Subcutaneous abdominal adipose tissue (tissue), 5 donors: Measurements from ENCODE around the gene FSTL3.

Experiments used
- H3K27ac ChIP-seq: one replicate; pipeline ENCODE4 v1.7.0; 2013; ENCODE audit warnings: low read depth, mild to moderate bottlenecking, inconsistent platforms, low read length, moderate library complexity
- H3K27me3 ChIP-seq, 5 donors: one replicate each; pipeline ENCODE4 v1.7.0; 2013; ENCODE audit warnings: low read length in 5 of 5, inconsistent platforms in 1 of 5; ENCODE audit not compliant: control insufficient read depth in 5 of 5, insufficient read depth in 4 of 5
- H3K36me3 ChIP-seq, 5 donors: one replicate each; pipeline ENCODE4 v1.7.0; 2013; ENCODE audit warnings: low read length in 5 of 5; ENCODE audit not compliant: control insufficient read depth in 5 of 5, insufficient read depth in 5 of 5
- H3K4me1 ChIP-seq, 5 donors: one replicate each; pipeline ENCODE4 v1.7.0; 2013; ENCODE audit warnings: low read length in 5 of 5, mild to moderate bottlenecking in 3 of 5, moderate library complexity in 1 of 5; ENCODE audit not compliant: control insufficient read depth in 5 of 5, insufficient read depth in 5 of 5
- H3K4me3 ChIP-seq, 5 donors: one replicate each; pipeline ENCODE4 v1.7.0; 2013; ENCODE audit warnings: low read length in 5 of 5, low read depth in 1 of 5
- H3K9ac ChIP-seq, 5 donors: one replicate each; pipeline ENCODE4 v1.7.0; 2013; ENCODE audit warnings: low read length in 5 of 5, mild to moderate bottlenecking in 4 of 5, moderate library complexity in 3 of 5
- H3K9me3 ChIP-seq, 5 donors: one replicate each; pipeline ENCODE4 v1.7.0; 2013; ENCODE audit warnings: low read length in 5 of 5; ENCODE audit not compliant: control insufficient read depth in 5 of 5
- donor health status: healthy.
- donor health status: healthy.
- donor health status: healthy.
- donor health status: healthy.
- donor health status: healthy.

Gene FSTL3

DNA sequence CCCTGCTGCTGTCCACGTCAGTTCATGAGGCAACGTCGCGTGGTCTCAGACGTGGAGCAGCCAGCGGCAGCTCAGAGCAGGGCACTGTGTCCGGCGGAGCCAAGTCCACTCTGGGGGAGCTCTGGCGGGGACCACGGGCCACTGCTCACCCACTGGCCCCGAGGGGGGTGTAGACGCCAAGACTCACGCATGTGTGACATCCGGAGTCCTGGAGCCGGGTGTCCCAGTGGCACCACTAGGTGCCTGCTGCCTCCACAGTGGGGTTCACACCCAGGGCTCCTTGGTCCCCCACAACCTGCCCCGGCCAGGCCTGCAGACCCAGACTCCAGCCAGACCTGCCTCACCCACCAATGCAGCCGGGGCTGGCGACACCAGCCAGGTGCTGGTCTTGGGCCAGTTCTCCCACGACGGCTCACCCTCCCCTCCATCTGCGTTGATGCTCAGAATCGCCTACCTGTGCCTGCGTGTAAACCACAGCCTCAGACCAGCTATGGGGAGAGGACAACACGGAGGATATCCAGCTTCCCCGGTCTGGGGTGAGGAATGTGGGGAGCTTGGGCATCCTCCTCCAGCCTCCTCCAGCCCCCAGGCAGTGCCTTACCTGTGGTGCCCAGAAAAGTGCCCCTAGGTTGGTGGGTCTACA lies 6.6 kb downstream of the FSTL3 start:
- no peaks in the 10 kb centered on the region for H3K9me3 ChIP-seq
- peak overlapping the region; percentile 30 for H3K27ac ChIP-seq
- peaks cover 0 to 5% (median 0%) of the 10 kb centered on the region in 5 donors for H3K36me3 ChIP-seq
- H3K4me3 ChIP-seq = no peak overlapping the region
- peaks cover 6 to 40% (median 25%) of the 10 kb centered on the region in 5 donors for H3K4me1 ChIP-seq
- H3K27me3 ChIP-seq = no peaks in the 10 kb centered on the region
- H3K9ac ChIP-seq = no peak overlapping the region

DNA sequence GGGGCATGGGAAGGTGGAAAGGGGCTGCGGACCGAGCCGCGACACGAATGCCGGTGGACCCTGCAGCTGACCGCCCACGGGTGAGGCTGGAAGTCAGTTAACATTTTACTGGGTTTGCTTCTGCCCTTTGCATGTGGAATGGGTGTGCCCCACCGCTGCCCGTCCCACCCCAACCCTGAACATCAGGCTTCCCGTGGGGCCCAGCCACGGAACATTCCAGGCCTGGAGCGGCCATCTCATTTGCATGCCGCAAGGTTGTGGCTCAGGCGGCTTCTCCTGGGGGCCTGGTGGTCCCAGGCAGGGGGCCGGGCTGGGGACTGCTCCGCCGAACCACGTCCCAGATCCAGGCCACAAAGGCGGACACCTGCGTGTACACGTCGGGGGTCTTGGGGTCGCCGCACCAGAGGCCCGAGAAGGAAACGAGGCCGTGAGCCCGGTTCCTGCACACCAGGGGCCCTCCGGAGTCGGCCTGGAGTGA lies 9.3 kb downstream of the FSTL3 start:
- no peaks in the 10 kb centered on the region for H3K27me3 ChIP-seq
- H3K4me1 ChIP-seq = peaks cover 1 to 21% (median 8%) of the 10 kb centered on the region in 5 donors
- H3K9me3 ChIP-seq = no peaks in the 10 kb centered on the region
- H3K36me3 ChIP-seq = peaks cover 0 to 5% (median 0%) of the 10 kb centered on the region in 5 donors
- no peak overlapping the region for H3K4me3 ChIP-seq
- no peak overlapping the region for H3K27ac ChIP-seq
- no peak overlapping the region for H3K9ac ChIP-seq

DNA sequence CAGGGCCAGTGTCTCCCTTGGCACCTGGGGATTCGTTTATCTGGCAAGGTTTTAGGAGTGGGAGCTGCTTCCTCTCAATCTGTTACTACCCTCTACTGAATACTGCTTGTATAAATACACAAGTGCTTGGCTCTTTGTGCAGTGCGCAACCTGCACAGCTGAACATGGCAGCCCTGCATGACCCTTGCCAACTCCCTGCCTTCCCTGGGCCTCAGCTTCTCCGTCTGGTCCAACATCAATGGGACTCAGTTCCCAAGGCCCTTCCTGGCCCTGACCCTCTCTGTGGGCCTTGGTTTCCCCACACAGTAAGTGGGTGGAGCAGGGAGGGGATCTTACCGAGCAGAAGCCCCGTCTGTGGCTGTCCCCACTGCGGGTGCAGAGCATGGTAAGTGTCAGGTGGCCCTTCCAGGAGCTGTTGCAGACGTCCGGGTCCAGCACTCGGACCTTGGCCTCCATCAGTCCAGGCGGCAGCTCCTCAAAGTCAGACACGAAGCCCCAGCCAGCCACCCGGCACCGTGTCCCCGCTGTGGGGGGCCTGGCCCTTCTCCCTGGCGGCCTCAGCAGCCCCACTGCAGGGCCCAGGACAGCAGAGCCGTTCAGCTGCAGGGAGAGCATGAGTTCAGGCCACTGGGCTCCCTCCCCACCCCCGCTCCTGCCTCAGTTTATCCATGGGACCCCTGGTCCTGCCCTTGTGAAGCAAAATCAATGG lies 10.6 kb downstream of the FSTL3 start:
- Histone ChIP-seq H3K9me3 (no peaks in the 10 kb centered on the region), H3K27ac (no peak overlapping the region), H3K4me3 (no peak overlapping the region), H3K9ac (no peak overlapping the region), H3K36me3 (no peaks in the 10 kb centered on the region), H3K27me3 (no peaks in the 10 kb centered on the region), H3K4me1 (peaks cover 0 to 12% (median 2%) of the 10 kb centered on the region in 5 donors)

DNA sequence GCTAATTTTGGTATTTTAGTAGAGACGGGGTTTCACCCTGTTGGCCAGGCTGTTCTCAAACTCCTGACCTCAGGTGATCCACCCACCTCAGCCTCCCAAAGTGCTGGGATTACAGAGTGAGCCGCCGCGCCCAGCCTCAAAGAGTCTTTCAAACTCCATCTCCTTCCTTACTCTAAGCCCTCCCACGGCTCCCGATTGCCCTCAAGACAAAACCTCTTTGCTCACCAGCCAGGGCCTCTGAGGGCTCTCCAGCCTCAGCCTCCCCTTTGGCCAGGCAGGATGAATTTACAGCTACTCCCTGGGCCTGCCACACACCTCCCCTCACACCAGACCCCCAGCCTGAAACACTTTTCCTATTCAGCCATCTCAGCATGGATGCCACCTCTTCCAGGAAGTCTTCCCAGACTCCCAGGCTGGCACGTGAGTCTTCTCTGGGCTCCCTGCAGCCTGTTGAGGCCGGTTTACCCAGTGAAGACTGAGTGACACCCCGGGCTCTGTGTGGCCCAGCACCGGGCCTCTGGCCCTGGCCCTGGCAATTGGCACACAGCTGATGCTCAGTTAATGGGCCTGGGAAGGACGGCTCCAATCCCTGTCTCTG lies 11.5 kb downstream of the FSTL3 start:
- H3K36me3 ChIP-seq = no peaks in the 10 kb centered on the region
- H3K4me1 ChIP-seq = peaks cover 0 to 3% (median 0%) of the 10 kb centered on the region in 5 donors
- H3K4me3 ChIP-seq = no peak overlapping the region
- H3K9ac ChIP-seq = no peak overlapping the region
- H3K27me3 ChIP-seq = no peaks in the 10 kb centered on the region
- H3K27ac ChIP-seq = no peak overlapping the region
- H3K9me3 ChIP-seq = no peaks in the 10 kb centered on the region

DNA sequence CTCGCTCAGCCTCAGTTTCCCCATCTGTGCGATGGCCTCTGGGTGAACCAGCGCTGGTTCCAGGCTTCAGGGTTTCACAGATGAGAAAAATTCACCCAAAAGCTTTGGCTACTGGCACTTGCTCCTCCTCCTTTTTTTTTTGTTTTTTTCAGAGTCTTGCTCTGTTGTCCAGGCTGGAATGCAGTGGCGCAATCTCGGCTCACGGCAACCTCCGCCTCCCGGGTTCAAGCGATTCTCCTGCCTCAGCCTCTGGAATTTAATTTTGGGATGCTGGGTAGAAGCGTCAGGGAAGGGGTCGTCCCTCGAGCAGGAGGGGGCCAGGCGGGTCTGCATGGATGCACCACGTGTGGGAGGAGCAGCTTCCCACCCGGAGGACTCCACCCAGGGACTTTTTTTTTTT lies 12.0 kb downstream of the FSTL3 start:
- H3K4me3 ChIP-seq = no peak overlapping the region
- H3K4me1 ChIP-seq = no peaks in the 10 kb centered on the region
- no peaks in the 10 kb centered on the region for H3K9me3 ChIP-seq
- no peak overlapping the region for H3K27ac ChIP-seq
- no peaks in the 10 kb centered on the region for H3K36me3 ChIP-seq
- H3K9ac ChIP-seq = no peak overlapping the region
- H3K27me3 ChIP-seq = no peaks in the 10 kb centered on the region

DNA sequence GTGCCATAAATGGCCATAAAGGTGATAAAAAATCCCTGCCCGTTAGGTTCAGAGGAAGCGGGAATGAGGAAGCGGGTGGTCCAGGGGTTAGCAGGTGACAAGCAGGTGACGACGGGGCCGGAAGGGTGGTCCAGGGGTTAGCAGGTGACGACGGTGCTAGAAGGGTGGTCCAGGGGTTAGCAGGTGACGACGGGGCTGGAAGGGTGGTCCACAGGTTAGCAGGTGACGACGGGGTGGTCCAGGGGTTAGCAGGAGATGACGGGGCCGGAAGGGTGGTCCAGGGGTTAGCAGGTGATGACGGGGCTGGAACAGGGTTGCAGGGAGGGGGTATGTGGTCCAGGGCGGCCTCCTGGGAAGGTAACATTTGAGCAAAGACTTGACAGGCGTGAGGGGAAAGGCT lies 12.8 kb downstream of the FSTL3 start:
- no peak overlapping the region for H3K4me3 ChIP-seq
- no peaks in the 10 kb centered on the region for H3K36me3 ChIP-seq
- no peaks in the 10 kb centered on the region for H3K9me3 ChIP-seq
- no peaks in the 10 kb centered on the region for H3K27me3 ChIP-seq
- H3K9ac ChIP-seq = no peak overlapping the region
- H3K27ac ChIP-seq = no peak overlapping the region
- no peaks in the 10 kb centered on the region for H3K4me1 ChIP-seq

DNA sequence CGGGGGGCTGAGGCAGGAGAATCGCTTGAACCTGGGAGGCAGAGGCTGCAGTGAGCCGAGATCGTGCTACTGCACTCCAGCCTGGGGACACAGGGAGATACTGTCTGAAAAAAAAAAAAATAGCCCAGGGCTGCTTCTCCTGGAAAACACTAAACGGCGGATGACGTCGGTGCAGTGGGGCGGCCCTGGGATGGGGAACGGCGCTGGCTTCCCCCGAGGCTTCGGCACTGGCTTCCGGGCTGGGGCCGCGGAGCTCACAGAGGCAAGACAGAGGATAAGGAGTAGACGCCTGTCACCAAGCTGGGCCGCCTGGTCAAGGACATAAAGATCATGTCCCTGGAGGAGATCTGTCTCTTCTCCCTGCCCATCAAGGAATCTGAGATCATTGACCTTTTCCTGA lies 14.0 kb downstream of the FSTL3 start:
- Histone ChIP-seq H3K27ac (no peak overlapping the region), H3K36me3 (no peaks in the 10 kb centered on the region), H3K27me3 (peaks cover 0 to 9% (median 2%) of the 10 kb centered on the region in 5 donors), H3K4me1 (no peaks in the 10 kb centered on the region), H3K9ac (no peak overlapping the region), H3K4me3 (no peak overlapping the region), H3K9me3 (no peaks in the 10 kb centered on the region)

DNA sequence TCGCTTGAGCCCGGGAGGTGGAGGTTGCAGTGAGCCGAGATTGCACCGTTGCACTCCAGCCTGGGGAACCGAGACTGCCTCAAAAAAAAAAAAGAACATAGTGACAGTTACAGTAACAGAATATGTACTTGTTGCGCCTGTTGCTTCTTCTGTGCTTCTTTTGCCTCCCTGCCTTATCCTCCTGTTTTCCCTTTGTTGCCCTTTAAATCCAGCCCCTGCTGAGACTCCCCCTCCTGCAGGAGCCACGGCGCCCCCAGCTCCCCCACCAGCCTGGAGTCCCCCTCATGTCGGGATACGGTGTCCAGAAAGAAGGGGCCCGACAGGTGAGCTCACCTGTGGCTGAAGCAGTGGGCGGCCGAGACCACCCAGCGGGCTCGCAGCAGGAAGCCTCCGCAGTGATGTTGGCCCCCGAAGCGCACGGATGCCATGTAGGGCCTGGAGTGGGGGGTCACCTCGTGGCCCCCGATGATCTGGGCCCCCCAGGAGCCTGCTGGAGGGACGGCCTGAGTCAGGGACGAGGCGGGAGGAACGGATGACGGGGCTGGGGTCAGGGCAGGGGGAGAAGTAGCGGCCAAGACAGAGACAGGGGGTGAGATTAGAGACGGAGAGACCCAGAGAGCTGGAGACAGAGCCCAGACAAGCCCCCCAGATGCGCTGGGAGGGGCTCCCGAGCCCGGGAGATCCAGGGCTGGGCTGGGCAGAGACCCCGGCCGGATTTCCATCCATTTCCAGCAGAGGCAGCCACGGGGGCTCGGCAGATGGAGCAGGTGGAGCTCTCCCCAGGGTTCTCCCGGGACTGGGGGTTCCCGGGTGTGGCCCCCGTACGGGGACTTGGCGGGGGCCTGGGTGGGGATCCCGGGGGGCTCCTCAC lies 18.5 kb downstream of the FSTL3 start:
- Histone ChIP-seq H3K36me3 (no peaks in the 10 kb centered on the region), H3K9me3 (no peaks in the 10 kb centered on the region), H3K4me1 (peaks cover 0 to 3% (median 0%) of the 10 kb centered on the region in 5 donors), H3K9ac (no peak overlapping the region), H3K27me3 (peaks cover 0 to 14% (median 5%) of the 10 kb centered on the region in 5 donors), H3K27ac (no peak overlapping the region), H3K4me3 (no peak overlapping the region)

DNA sequence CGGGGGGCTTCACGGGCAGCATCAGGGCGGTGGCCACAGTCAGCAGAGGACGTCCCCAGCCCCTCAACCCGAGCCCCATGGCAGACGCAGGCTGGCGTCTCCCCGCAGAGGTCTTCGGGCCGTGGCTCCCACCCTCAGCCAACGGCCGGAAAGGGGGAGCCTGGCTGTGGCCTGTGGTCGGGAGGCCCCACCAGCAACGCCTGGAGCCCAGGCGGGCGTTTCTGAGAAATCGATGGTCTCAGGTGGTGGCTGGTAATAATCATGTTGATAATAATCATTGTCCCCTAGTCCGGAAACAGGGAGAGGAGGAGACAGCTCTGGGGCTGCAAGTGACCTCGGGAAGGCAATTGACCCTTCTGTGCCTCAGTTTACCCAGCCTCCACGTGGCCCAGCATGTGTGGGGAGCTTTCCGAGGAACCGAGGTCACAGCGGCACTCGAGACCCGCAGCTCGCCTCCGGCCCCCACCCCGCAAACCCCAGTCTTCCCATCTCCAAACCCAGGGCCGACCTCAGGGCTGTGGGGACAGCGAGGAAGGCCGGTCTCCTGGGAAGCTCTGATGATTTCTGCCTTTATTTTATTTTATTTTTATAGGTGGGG lies 19.3 kb downstream of the FSTL3 start, which contains the start of gene PRSS57:
PRSS57 (minus strand) TSS at position 101 of the 598 bp plus-strand sequence; CDS start at position 79, 22 bp downstream.
- Histone ChIP-seq H3K4me3 (no peak within 1 kb of the TSS), H3K9ac (no peak within 1 kb of the TSS), H3K27ac (no peak within 1 kb of the TSS), H3K27me3 (peaks cover 0 to 14% (median 5%) of the 10 kb centered on the region in 5 donors), H3K36me3 (no peaks in the 10 kb centered on the region), H3K9me3 (no peaks in the 10 kb centered on the region), H3K4me1 (peaks cover 0 to 3% (median 0%) of the 10 kb centered on the region in 5 donors)
